NT2/D1 (cell line): ENCODE results near the gene USP31.

Experiments
- SUZ12 ChIP-seq: IDR thresholded peaks from 2 replicates; pipeline ENCODE4 v1.6.1; 2011; ENCODE audit not compliant: insufficient read length, insufficient read depth; ENCODE audit errors: extremely low read depth
- YY1 ChIP-seq: IDR thresholded peaks from 2 replicates; pipeline ENCODE4 v1.6.1; 2011; ENCODE audit not compliant: insufficient read length, insufficient read depth
- ZNF274 ChIP-seq: IDR thresholded peaks from 2 replicates; pipeline ENCODE4 v1.6.1; 2011; ENCODE audit warnings: mild to moderate bottlenecking, low read depth, low read length

DNA sequence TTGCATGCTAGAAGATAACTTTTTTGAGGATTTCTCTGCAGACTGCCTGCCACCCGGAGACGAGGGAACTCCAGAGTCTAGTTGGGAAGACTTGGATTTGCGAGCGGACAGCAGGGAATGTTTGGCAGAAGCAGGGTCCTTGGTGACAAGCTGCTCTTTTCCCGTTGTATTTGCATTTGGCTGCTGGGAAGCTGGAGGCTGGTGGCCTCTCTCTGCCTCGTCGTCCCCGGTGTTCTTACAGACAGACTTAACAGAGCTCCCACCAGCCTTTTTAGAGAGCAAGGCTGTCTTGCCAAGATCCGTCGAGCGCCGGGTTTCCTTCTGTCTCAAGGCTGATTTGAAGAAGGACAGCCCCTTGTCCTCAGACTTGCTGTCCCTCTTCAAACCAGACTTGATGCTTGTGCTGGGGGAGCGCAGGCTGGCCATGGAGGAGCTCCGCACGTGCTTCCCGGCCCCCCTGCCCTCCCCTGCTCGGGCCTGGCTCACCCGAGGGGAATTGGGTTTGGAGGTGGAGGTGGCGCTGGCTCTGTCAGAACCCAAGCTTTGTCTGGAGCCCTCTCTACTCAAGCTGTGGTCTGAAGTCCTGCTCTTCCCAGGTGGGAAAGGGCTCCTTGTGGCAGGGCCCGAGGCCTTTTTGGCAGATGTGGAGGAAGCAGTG is 81.0 kb downstream of the USP31 start:
- no peak for TF ChIP-seq YY1
- no peak for TF ChIP-seq ZNF274
- TF ChIP-seq SUZ12: no peak
